ENCODE measurements around the gene NSD1.
A peak's percentile ranks its signal among the peaks of the same experiment; 100 is the strongest.
"Not testable (repeated sequence)": the region's sequence is repeated elsewhere in the genome, so short reads cannot be mapped to it uniquely, and the experiment has no call there.

The NSD1 gene

GRCh38 chr5:177232761-177233160 is 99.2 kb downstream of the NSD1 start:
- peak; percentile 88 for DNase-seq (ENCODE audit: low read depth)

- peak; percentile 92 for DNase-seq (ENCODE audit: low read depth)
Observed at GRCh38 chr5:177233206-177233605, 99.6 kb downstream of the NSD1 start.

- DNase-seq (ENCODE audit: low read depth): no peak
Observed at GRCh38 chr5:177233802-177234201, 100.2 kb downstream of the NSD1 start.

- peak; percentile 63 for DNase-seq (ENCODE audit: low read depth)
Observed at GRCh38 chr5:177234841-177235240, 101.3 kb downstream of the NSD1 start.

GRCh38 chr5:177241768-177242167 is 108.2 kb downstream of the NSD1 start:
- no peak for DNase-seq (ENCODE audit: low read depth)

GRCh38 chr5:177242304-177242703 is 108.7 kb downstream of the NSD1 start:
- no peak for DNase-seq (ENCODE audit: low read depth)

GRCh38 chr5:177249761-177250537 is 116.4 kb downstream of the NSD1 start:
- no peak for DNase-seq (ENCODE audit: low read depth)

- no peak for DNase-seq (ENCODE audit: low read depth)
Observed at GRCh38 chr5:177253252-177253651, 119.7 kb downstream of the NSD1 start.

GRCh38 chr5:177256296-177256695 is 122.7 kb downstream of the NSD1 start:
- peak; percentile 25 for DNase-seq (ENCODE audit: low read depth)

- not testable (repeated sequence) for DNase-seq (ENCODE audit: low read depth)
Observed at GRCh38 chr5:177258711-177259110, 125.1 kb downstream of the NSD1 start.

GRCh38 chr5:177260961-177261360 is 127.4 kb downstream of the NSD1 start:
- DNase-seq (ENCODE audit: low read depth): no peak

GRCh38 chr5:177261510-177261909 is 127.9 kb downstream of the NSD1 start:
- no peak for DNase-seq (ENCODE audit: low read depth)

- no peak for DNase-seq (ENCODE audit: low read depth)
Observed at GRCh38 chr5:177264178-177264577, 130.6 kb downstream of the NSD1 start.

GRCh38 chr5:177265395-177265794 is 131.8 kb downstream of the NSD1 start:
- DNase-seq (ENCODE audit: low read depth): no peak

GRCh38 chr5:177269232-177269895 is 135.8 kb downstream of the NSD1 start:
- no peak for DNase-seq (ENCODE audit: low read depth)

GRCh38 chr5:177269976-177270375 is 136.4 kb downstream of the NSD1 start:
- DNase-seq (ENCODE audit: low read depth): no peak

- no peak for DNase-seq (ENCODE audit: low read depth)
Observed at GRCh38 chr5:177270653-177271052, 137.1 kb downstream of the NSD1 start.

GRCh38 chr5:177271113-177271512 is 137.5 kb downstream of the NSD1 start:
- no peak for DNase-seq (ENCODE audit: low read depth)

GRCh38 chr5:177275883-177276282 is 142.3 kb downstream of the NSD1 start:
- no peak for DNase-seq (ENCODE audit: low read depth)

GRCh38 chr5:177276886-177277285 is 143.3 kb downstream of the NSD1 start:
- DNase-seq (ENCODE audit: low read depth): no peak

- no peak for DNase-seq (ENCODE audit: low read depth)
Observed at GRCh38 chr5:177288191-177288590, 154.6 kb downstream of the NSD1 start.

- no peak for DNase-seq (ENCODE audit: low read depth)
Observed at GRCh38 chr5:177290816-177291596, 157.4 kb downstream of the NSD1 start.

GRCh38 chr5:177291735-177292134 is 158.2 kb downstream of the NSD1 start:
- no peak for DNase-seq (ENCODE audit: low read depth)
